Hepatocyte (in vitro differentiated cells): ENCODE results near the gene JMJD4. TPM values are rescaled to one million over a fixed set of nuclear protein-coding genes. Genes with fewer than 3 reads are reported as not detected.

ENCODE experiments used
- DNase-seq: peaks from one replicate; pipeline ENCODE4 v3.0.0-alpha.2; 2016; ENCODE audit warnings: low spot score
- H2AFZ ChIP-seq: fragments of 200-600 bp; sonication (generic); 2 replicates; pipeline ENCODE4 v1.6.0; 2016; ENCODE audit warnings: antibody characterized with exemption, mild to moderate bottlenecking
- H3K27ac ChIP-seq: fragments of 200-600 bp; sonication (generic); 2 replicates; pipeline ENCODE4 v1.5.1; 2016; ENCODE audit warnings: mild to moderate bottlenecking
- H3K27me3 ChIP-seq: fragments of 200-600 bp; sonication (generic); 2 replicates; pipeline ENCODE4 v1.6.1; 2016
- H3K36me3 ChIP-seq: fragments of 200-600 bp; sonication (generic); replicated peaks from 2 replicates; pipeline ENCODE4 v1.5.1; 2016; ENCODE audit warnings: low read depth; ENCODE audit not compliant: insufficient read depth
- H3K4me1 ChIP-seq: fragments of 200-600 bp; sonication (generic); 2 replicates; pipeline ENCODE4 v1.5.1; 2016; ENCODE audit warnings: mild to moderate bottlenecking, moderate library complexity; ENCODE audit not compliant: insufficient read depth
- H3K4me2 ChIP-seq: fragments of 200-600 bp; sonication (generic); 2 replicates; pipeline ENCODE4 v1.6.0; 2016
- H3K4me3 ChIP-seq: fragments of 200-600 bp; sonication (generic); 2 replicates; pipeline ENCODE4 v1.5.1; 2016; ENCODE audit warnings: mild to moderate bottlenecking
- H3K79me2 ChIP-seq: fragments of 200-600 bp; sonication (generic); 2 replicates; pipeline ENCODE4 v1.6.0; 2017; ENCODE audit warnings: mild to moderate bottlenecking
- H3K9me2 ChIP-seq: fragments of 200-600 bp; sonication (generic); replicated peaks from 2 replicates; pipeline ENCODE4 v1.6.0; 2017; ENCODE audit warnings: mild to moderate bottlenecking; ENCODE audit not compliant: insufficient read depth
- H3K9me3 ChIP-seq: fragments of 200-600 bp; sonication (generic); 2 replicates; pipeline ENCODE4 v1.5.1; 2016; ENCODE audit warnings: low read depth, mild to moderate bottlenecking
- H4K20me1 ChIP-seq: fragments of 200-600 bp; sonication (generic); 2 replicates; pipeline ENCODE4 v1.6.0; 2016; ENCODE audit warnings: mild to moderate bottlenecking; ENCODE audit not compliant: insufficient read depth, poor library complexity, severe bottlenecking
- EZH2 ChIP-seq: fragments of 200-600 bp; sonication (generic); IDR thresholded peaks from 2 replicates; pipeline ENCODE4 v1.6.1; 2016; ENCODE audit warnings: antibody characterized with exemption, mild to moderate bottlenecking, borderline replicate concordance
- EZH2phosphoT487 ChIP-seq: fragments of 200-600 bp; sonication (generic); IDR thresholded peaks from one replicate; pipeline ENCODE4 v1.6.1; 2018; ENCODE audit warnings: antibody characterized with exemption, mild to moderate bottlenecking, low read depth, moderate library complexity; ENCODE audit not compliant: unreplicated experiment, severe bottlenecking
- WGBS: methylation state at CpG from one replicate; pipeline ENCODE4 v1.1.6; 2016; ENCODE audit warnings: low lambda C conversion rate; ENCODE audit errors: missing lambda C conversion rate; 5-methylcytosine and 5-hydroxymethylcytosine counted together
- polyA plus RNA-seq: library from polyadenylated mRNA; unstranded; fragments of >200 nt; fragmentation: Nextera tagmentation; extraction: Ambion mirVana; gene quantifications from 2 replicates; pipeline ENCODE4 v1.2.1, GENCODE V29; 2016
- total RNA-seq: library from RNA; depleted of rRNA; stranded (reverse); fragments of >200 nt; gene quantifications from 2 replicates; pipeline ENCODE4 v1.2.3, GENCODE V29; 2014
- TF ChIP-seq, protein P1 (sequence below): fragments of 200-600 bp; sonication (generic); IDR thresholded peaks from 2 replicates; pipeline ENCODE4 v1.5.1; 2016; ENCODE audit warnings: antibody characterized with exemption, mild to moderate bottlenecking; ENCODE audit not compliant: poor library complexity

The JMJD4 gene
- total and polyA plus RNA-seq, 2 experiments from 2014 or later, result 21.3 to 31.2 TPM

DNA sequence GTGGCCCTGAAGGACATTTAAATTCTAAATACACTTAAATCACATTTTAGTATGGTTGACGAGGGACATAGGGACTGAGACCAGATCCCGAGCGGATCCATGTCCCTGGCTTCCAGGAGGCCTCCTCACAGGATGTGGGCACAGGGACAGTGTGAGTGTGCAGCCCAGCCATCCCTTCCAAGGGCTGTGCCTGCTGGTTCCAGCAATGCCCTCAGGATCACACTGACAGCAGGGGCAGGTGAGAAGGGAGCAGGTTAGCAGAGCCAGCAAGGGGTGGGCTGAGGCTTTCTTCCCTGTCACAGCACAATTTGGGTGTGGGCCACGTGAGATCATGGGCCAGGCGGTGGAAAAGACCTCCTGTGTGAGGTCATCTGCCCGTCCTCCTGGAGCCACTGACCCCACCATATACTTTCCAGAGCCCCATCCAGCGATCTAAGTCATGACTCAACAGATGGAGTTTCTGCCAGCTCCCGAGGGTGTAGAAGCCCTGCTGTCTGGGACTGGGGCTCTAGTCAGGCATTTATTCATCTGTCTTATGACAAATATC, 43.4 kb upstream of the JMJD4 start:
- H3K4me3 ChIP-seq, result no peak overlapping the region
- 91% methylated on average over 8 of the region's 8 CpGs for WGBS
- H3K36me3 ChIP-seq, result no peaks in the 10 kb centered on the region
- H3K9me2 ChIP-seq, result no peaks in the 10 kb centered on the region
- no peak overlapping the region for H3K4me2 ChIP-seq
- DNase-seq, result no peak
- no peak overlapping the region for H2AFZ ChIP-seq
- H3K27ac ChIP-seq, result no peak overlapping the region
- TF ChIP-seq EZH2 (no peak), EZH2phosphoT487 (no peak)
- TF ChIP-seq, protein P1, sequence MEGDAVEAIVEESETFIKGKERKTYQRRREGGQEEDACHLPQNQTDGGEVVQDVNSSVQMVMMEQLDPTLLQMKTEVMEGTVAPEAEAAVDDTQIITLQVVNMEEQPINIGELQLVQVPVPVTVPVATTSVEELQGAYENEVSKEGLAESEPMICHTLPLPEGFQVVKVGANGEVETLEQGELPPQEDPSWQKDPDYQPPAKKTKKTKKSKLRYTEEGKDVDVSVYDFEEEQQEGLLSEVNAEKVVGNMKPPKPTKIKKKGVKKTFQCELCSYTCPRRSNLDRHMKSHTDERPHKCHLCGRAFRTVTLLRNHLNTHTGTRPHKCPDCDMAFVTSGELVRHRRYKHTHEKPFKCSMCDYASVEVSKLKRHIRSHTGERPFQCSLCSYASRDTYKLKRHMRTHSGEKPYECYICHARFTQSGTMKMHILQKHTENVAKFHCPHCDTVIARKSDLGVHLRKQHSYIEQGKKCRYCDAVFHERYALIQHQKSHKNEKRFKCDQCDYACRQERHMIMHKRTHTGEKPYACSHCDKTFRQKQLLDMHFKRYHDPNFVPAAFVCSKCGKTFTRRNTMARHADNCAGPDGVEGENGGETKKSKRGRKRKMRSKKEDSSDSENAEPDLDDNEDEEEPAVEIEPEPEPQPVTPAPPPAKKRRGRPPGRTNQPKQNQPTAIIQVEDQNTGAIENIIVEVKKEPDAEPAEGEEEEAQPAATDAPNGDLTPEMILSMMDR, result no peak
- no peaks in the 10 kb centered on the region for H3K27me3 ChIP-seq
- H4K20me1 ChIP-seq, result no peaks in the 10 kb centered on the region
- no peaks in the 10 kb centered on the region for H3K9me3 ChIP-seq
- no peaks in the 10 kb centered on the region for H3K79me2 ChIP-seq
- no peaks in the 10 kb centered on the region for H3K4me1 ChIP-seq

- DNase-seq, result no peak
- Histone ChIP-seq H3K4me2 (no peak overlapping the region), H2AFZ (no peak overlapping the region), H3K4me3 (no peak overlapping the region), H3K27ac (no peak overlapping the region), H3K9me2 (no peaks in the 10 kb centered on the region), H3K36me3 (no peaks in the 10 kb centered on the region), H3K27me3 (no peaks in the 10 kb centered on the region), H4K20me1 (no peaks in the 10 kb centered on the region), H3K79me2 (no peaks in the 10 kb centered on the region), H3K4me1 (no peaks in the 10 kb centered on the region), H3K9me3 (no peaks in the 10 kb centered on the region)
- TF ChIP-seq, protein P1, result no peak
- TF ChIP-seq EZH2phosphoT487 (no peak), EZH2 (no peak)
- 96% methylated on average over 4 of the region's 4 CpGs for WGBS
These were observed 42.5 kb upstream of the JMJD4 start for GRCh38 chr1:227777646-227778045.

GRCh38 chr1:227777156-227777555, 42.1 kb upstream of the JMJD4 start:
- no peaks in the 10 kb centered on the region for H3K4me1 ChIP-seq
- DNase-seq, result no peak
- H3K27ac ChIP-seq, result no peak overlapping the region
- no peaks in the 10 kb centered on the region for H3K36me3 ChIP-seq
- no peaks in the 10 kb centered on the region for H3K79me2 ChIP-seq
- no peaks in the 10 kb centered on the region for H3K9me2 ChIP-seq
- no peak overlapping the region for H2AFZ ChIP-seq
- H3K27me3 ChIP-seq, result no peaks in the 10 kb centered on the region
- H3K4me3 ChIP-seq, result no peak overlapping the region
- H3K9me3 ChIP-seq, result no peaks in the 10 kb centered on the region
- no peak overlapping the region for H3K4me2 ChIP-seq
- WGBS, result 93% methylated on average over 11 of the region's 11 CpGs
- no peaks in the 10 kb centered on the region for H4K20me1 ChIP-seq
- TF ChIP-seq EZH2 (no peak), EZH2phosphoT487 (no peak)
- TF ChIP-seq, protein P1, result no peak

DNA sequence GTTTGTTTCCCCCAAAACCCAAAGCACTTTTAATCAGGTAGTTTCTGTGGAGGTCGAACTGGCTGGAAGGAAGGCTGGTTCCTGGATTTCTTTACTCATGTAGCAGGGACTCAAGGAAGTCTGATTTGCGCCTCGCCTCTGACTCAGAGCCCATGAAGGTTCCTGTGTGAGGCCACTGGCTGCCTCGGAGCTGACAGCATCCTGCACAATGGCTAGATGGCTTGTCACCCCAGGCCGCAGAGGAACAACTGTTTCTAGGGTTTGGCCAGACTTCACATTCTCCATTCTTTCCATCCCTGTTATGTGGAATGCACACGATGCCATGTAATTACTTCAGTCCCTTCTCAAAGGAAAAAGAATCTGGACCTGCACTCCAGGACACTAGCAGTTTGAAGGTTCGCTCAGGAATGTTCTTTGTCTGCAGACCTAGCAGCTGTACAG, 41.2 kb upstream of the JMJD4 start:
- Histone ChIP-seq H4K20me1 (no peaks in the 10 kb centered on the region), H2AFZ (no peak overlapping the region), H3K9me2 (no peaks in the 10 kb centered on the region), H3K27me3 (no peaks in the 10 kb centered on the region), H3K4me2 (no peak overlapping the region), H3K36me3 (no peaks in the 10 kb centered on the region), H3K4me1 (no peaks in the 10 kb centered on the region), H3K27ac (no peak overlapping the region), H3K79me2 (no peaks in the 10 kb centered on the region), H3K4me3 (no peak overlapping the region), H3K9me3 (no peaks in the 10 kb centered on the region)
- WGBS, result 87% methylated on average over 7 of the region's 7 CpGs
- DNase-seq, result no peak
- no peak for TF ChIP-seq EZH2
